GM12892 (cell line): ENCODE data around the gene IL26.

Experiments
- POLR2AphosphoS5 ChIP-seq: IDR thresholded peaks from 2 replicates; pipeline ENCODE4 v1.6.1; 2011; ENCODE audit warnings: low read depth, low read length, control low read depth
- TAF1 ChIP-seq: IDR thresholded peaks from 2 replicates; pipeline ENCODE4 v1.6.1; 2011; ENCODE audit warnings: low read depth, mild to moderate bottlenecking, control low read depth, low read length, borderline replicate concordance

GRCh38 chr12:68263366-68263765 lies 37.8 kb upstream of the IL26 start:
- TF ChIP-seq TAF1 (no peak), POLR2AphosphoS5 (no peak)
